WTC11 (cell line): ENCODE data around the gene MBNL1. TPM values are rescaled to one million over a fixed set of nuclear protein-coding genes. Genes with fewer than 3 reads are reported as not detected.

Experiments
- ATAC-seq: fragments of 200-7000 bp; cut with Tn5 transposase; 2 replicates; pipeline ENCODE4 v1.10.0; 2021; ENCODE audit warnings: mild to moderate bottlenecking, moderate library complexity
- CTCF ChIA-PET: fragments of 300-600 bp; sonication (Branson Sonifier 250); formaldehyde crosslinking; loops from one replicate; lab custom pipeline; 2021; ENCODE audit warnings: antibody characterized with exemption; lab: Charles Lee
- POLR2A ChIA-PET: fragments of 350-600 bp; sonication (Branson Sonifier 250); formaldehyde crosslinking; loops from one replicate; lab custom pipeline; 2021; ENCODE audit warnings: antibody characterized with exemption; lab: Charles Lee
- DNase-seq: peaks from one replicate; pipeline ENCODE4 v3.0.0; 2021; ENCODE audit warnings: low spot score
- H3K27ac Mint-ChIP-seq: 2 replicates; pipeline ENCODE4 v1.8.0; 2021; ENCODE audit warnings: mixed read lengths
- H3K27me3 Mint-ChIP-seq: 2 replicates; pipeline ENCODE4 v1.8.0; 2021; ENCODE audit warnings: low read depth, mild to moderate bottlenecking, moderate library complexity, mixed read lengths
- H3K36me3 Mint-ChIP-seq: 2 replicates; pipeline ENCODE4 v1.8.0; 2021; ENCODE audit warnings: mixed read lengths
- H3K4me1 Mint-ChIP-seq: 2 replicates; pipeline ENCODE4 v1.8.0; 2022; ENCODE audit warnings: mixed read lengths
- H3K4me3 Mint-ChIP-seq: 2 replicates; pipeline ENCODE4 v1.8.0; 2021; ENCODE audit warnings: mild to moderate bottlenecking, moderate library complexity, mixed read lengths
- H3K9me3 Mint-ChIP-seq: 2 replicates; pipeline ENCODE4 v1.8.0; 2021; ENCODE audit warnings: mixed read lengths
- ATF1 ChIP-seq: sonication (generic); formaldehyde crosslinking; IDR thresholded peaks from 2 replicates; pipeline ENCODE4 v1.8.1; 2023; ENCODE audit warnings: mild to moderate bottlenecking, moderate library complexity, missing genetic modification reagents
- ATF3 ChIP-seq: sonication (generic); formaldehyde crosslinking; conservative IDR thresholded peaks from 2 replicates; pipeline ENCODE4 v1.8.1; 2022; ENCODE audit warnings: mild to moderate bottlenecking, missing genetic modification reagents
- CBFB ChIP-seq: sonication (generic); formaldehyde crosslinking; IDR thresholded peaks from 2 replicates; pipeline ENCODE4 v1.8.1; 2022; ENCODE audit warnings: mild to moderate bottlenecking, low read depth, missing genetic modification reagents
- CREM ChIP-seq: sonication (generic); formaldehyde crosslinking; IDR thresholded peaks from 2 replicates; pipeline ENCODE4 v1.8.1; 2022; ENCODE audit warnings: mild to moderate bottlenecking, missing genetic modification reagents, moderate library complexity
- E2F5 ChIP-seq: sonication (generic); formaldehyde crosslinking; IDR thresholded peaks from 2 replicates; pipeline ENCODE4 v1.8.1; 2022; ENCODE audit warnings: mild to moderate bottlenecking, moderate library complexity, missing genetic modification reagents
- EMX1 ChIP-seq: fragments of 250-450 bp; sonication (Bioruptor Pico); IDR thresholded peaks from 2 replicates; pipeline ENCODE4 v1.8.0; 2021; ENCODE audit warnings: mild to moderate bottlenecking
- ETV6 ChIP-seq: sonication (generic); formaldehyde crosslinking; IDR thresholded peaks from 2 replicates; pipeline ENCODE4 v1.8.1; 2022; ENCODE audit warnings: mild to moderate bottlenecking, missing genetic modification reagents
- GABPB1 ChIP-seq: sonication (generic); formaldehyde crosslinking; IDR thresholded peaks from 2 replicates; pipeline ENCODE4 v1.8.1; 2023; ENCODE audit warnings: mild to moderate bottlenecking, missing genetic modification reagents
- KAT7 ChIP-seq: sonication (generic); formaldehyde crosslinking; IDR thresholded peaks from 2 replicates; pipeline ENCODE4 v1.8.1; 2023; ENCODE audit warnings: missing genetic modification reagents, mild to moderate bottlenecking, borderline replicate concordance
- NR1H2 ChIP-seq: sonication (generic); formaldehyde crosslinking; IDR thresholded peaks from 2 replicates; pipeline ENCODE4 v1.9.0; 2021; ENCODE audit warnings: mild to moderate bottlenecking, moderate library complexity, missing genetic modification reagents
- NR3C1 ChIP-seq: sonication (generic); formaldehyde crosslinking; conservative IDR thresholded peaks from 2 replicates; pipeline ENCODE4 v1.8.1; 2023; ENCODE audit warnings: low read depth, mild to moderate bottlenecking, missing genetic modification reagents
- OVOL2 ChIP-seq: fragments of 250-450 bp; sonication (Bioruptor Pico); IDR thresholded peaks from 2 replicates; pipeline ENCODE4 v1.9.0; 2021; ENCODE audit warnings: mild to moderate bottlenecking, borderline replicate concordance
- PRDM15 ChIP-seq: sonication (generic); formaldehyde crosslinking; IDR thresholded peaks from 2 replicates; pipeline ENCODE4 v1.8.0; 2022; ENCODE audit warnings: missing genetic modification reagents
- PREB ChIP-seq: sonication (generic); formaldehyde crosslinking; IDR thresholded peaks from 2 replicates; pipeline ENCODE4 v1.8.1; 2022; ENCODE audit warnings: mild to moderate bottlenecking, missing genetic modification reagents, moderate library complexity, borderline replicate concordance
- SMAD3 ChIP-seq: sonication (generic); formaldehyde crosslinking; IDR thresholded peaks from 2 replicates; pipeline ENCODE4 v1.8.0; 2022; ENCODE audit warnings: missing genetic modification reagents, mild to moderate bottlenecking, borderline replicate concordance
- STAT6 ChIP-seq: sonication (generic); formaldehyde crosslinking; conservative IDR thresholded peaks from 2 replicates; pipeline ENCODE4 v1.8.1; 2023; ENCODE audit warnings: mild to moderate bottlenecking, low read depth, missing genetic modification reagents, moderate library complexity
- ZNF138 ChIP-seq: sonication (generic); formaldehyde crosslinking; conservative IDR thresholded peaks from 2 replicates; pipeline ENCODE4 v1.8.1; 2022; ENCODE audit warnings: mild to moderate bottlenecking, moderate library complexity, missing genetic modification reagents
- ZNF219 ChIP-seq: sonication (generic); formaldehyde crosslinking; IDR thresholded peaks from 2 replicates; pipeline ENCODE4 v1.8.0; 2023; ENCODE audit warnings: missing genetic modification reagents, mild to moderate bottlenecking, borderline replicate concordance
- ZNF281 ChIP-seq: sonication (generic); formaldehyde crosslinking; IDR thresholded peaks from 2 replicates; pipeline ENCODE4 v1.8.0; 2023; ENCODE audit warnings: mild to moderate bottlenecking, missing genetic modification reagents
- ZNF532 ChIP-seq: fragments of 250-450 bp; sonication (Bioruptor Pico); IDR thresholded peaks from 2 replicates; pipeline ENCODE4 v1.9.0; 2021; ENCODE audit warnings: mild to moderate bottlenecking, borderline replicate concordance
- total RNA-seq: library from RNA; stranded (reverse); gene quantifications from 3 replicates; pipeline ENCODE4 v1.2.3, GENCODE V29; 2021

MBNL1 gene
- total RNA-seq, 1 experiment from 2014 or later = 20.4 TPM

- TF ChIP-seq OVOL2 (CRISPR knock-in tag) (no peak), ZNF219 (CRISPR knock-in tag) (no peak), ZNF138 (no peak)
- TF ChIP-seq, all 79 proteins: peak for 0
These were observed 12.5 kb downstream of the MBNL1 start (continued) for GRCh38 chr3:152281133-152281713.

GRCh38 chr3:152282813-152283212, 14.1 kb downstream of the MBNL1 start:
- Mint-ChIP-seq H3K4me1 (peaks cover 36% of the 10 kb centered on the region), H3K9me3 (no peaks in the 10 kb centered on the region), H3K27me3 (no peaks in the 10 kb centered on the region), H3K27ac (peak overlapping the region; percentile 46; the same call in 1 of the 2 replicates), H3K4me3 (no peak overlapping the region), H3K36me3 (no peaks in the 10 kb centered on the region)
- TF ChIP-seq EMX1 (CRISPR knock-in tag) (no peak), ATF1 (no peak), ZNF281 (CRISPR knock-in tag) (no peak), PREB (CRISPR knock-in tag) (no peak), ZNF532 (CRISPR knock-in tag) (no peak), PRDM15 (CRISPR knock-in tag) (no peak), CBFB (CRISPR knock-in tag) (no peak), GABPB1 (CRISPR knock-in tag) (no peak), ETV6 (CRISPR knock-in tag) (no peak), STAT6 (no peak), NR1H2 (no peak), E2F5 (CRISPR knock-in tag) (no peak), CREM (CRISPR knock-in tag) (no peak), KAT7 (CRISPR knock-in tag) (no peak), SMAD3 (CRISPR knock-in tag) (no peak), ATF3 (CRISPR knock-in tag) (no peak), NR3C1 (CRISPR knock-in tag) (no peak)
- ChIA-PET CTCF (no interaction called here), POLR2A (no interaction called here)
- ATAC-seq = no peak
- DNase-seq = no peak
